Liver (tissue), 9 donors: ENCODE data around the gene ADAMTS16. TPM values are rescaled to one million over a fixed set of nuclear protein-coding genes. Genes with fewer than 3 reads are reported as not detected.

Experiments used
- DNase-seq: peaks from one replicate; pipeline ENCODE4 v3.0.0-alpha.2; 2017; ENCODE audit warnings: low spot score
- H3K27ac ChIP-seq, 2 donors: one replicate each; pipeline ENCODE4 v1.7.0; 2013; ENCODE audit warnings: inconsistent platforms in 2 of 2, low read length in 2 of 2, control low read depth in 1 of 2, low read depth in 1 of 2, mild to moderate bottlenecking in 1 of 2
- H3K27me3 ChIP-seq, 4 donors: one replicate each; pipeline versions ENCODE4 v1.6.1 to v1.7.0; 2013; ENCODE audit warnings: low read length in 3 of 4, inconsistent platforms in 1 of 4, mild to moderate bottlenecking in 1 of 4, moderate library complexity in 1 of 4; ENCODE audit not compliant: control insufficient read depth in 4 of 4, insufficient read depth in 4 of 4
- H3K36me3 ChIP-seq, 4 donors: one replicate each; pipeline versions ENCODE4 v1.6.1 to v1.7.0; 2013; ENCODE audit warnings: low read length in 3 of 4, mild to moderate bottlenecking in 3 of 4, low read depth in 1 of 4, moderate library complexity in 1 of 4; ENCODE audit not compliant: control insufficient read depth in 4 of 4, insufficient read depth in 3 of 4
- H3K4me1 ChIP-seq, 4 donors: one replicate each; pipeline versions ENCODE4 v1.6.1 to v1.7.0; 2013; ENCODE audit warnings: low read length in 3 of 4, mild to moderate bottlenecking in 3 of 4, moderate library complexity in 1 of 4; ENCODE audit not compliant: control insufficient read depth in 4 of 4, insufficient read depth in 4 of 4
- H3K4me3 ChIP-seq, 3 donors: one replicate each; pipeline versions ENCODE4 v1.6.1 to v1.7.0; 2013; ENCODE audit warnings: low read length in 3 of 3, control low read depth in 1 of 3, low read depth in 1 of 3, mild to moderate bottlenecking in 1 of 3
- H3K9ac ChIP-seq, 2 donors: one replicate each; pipeline ENCODE4 v1.7.0; 2013; ENCODE audit warnings: low read length in 2 of 2, mild to moderate bottlenecking in 2 of 2, moderate library complexity in 2 of 2, control low read depth in 1 of 2, low read depth in 1 of 2
- H3K9me3 ChIP-seq, 4 donors: one replicate each; pipeline versions ENCODE4 v1.6.1 to v1.7.0; 2013; ENCODE audit warnings: low read length in 3 of 4; ENCODE audit not compliant: control insufficient read depth in 4 of 4
- CTCF ChIP-seq: fragments of 150-350 bp; IDR thresholded peaks from 2 replicates; pipeline ENCODE4 v1.5.1; 2017; ENCODE audit warnings: improper control_type of control experiment, low read depth, low read length; ENCODE audit not compliant: missing input control
- EGR1 ChIP-seq, 2 donors: IDR thresholded peaks; 2 replicates each; pipeline ENCODE4 v1.6.1; 2016 to 2018; ENCODE audit warnings: antibody characterized with exemption in 2 of 2, low read depth in 2 of 2
- GABPA ChIP-seq, 2 donors: IDR thresholded peaks in 1 of 2; conservative IDR thresholded peaks in 1 of 2; 2 replicates each; pipeline ENCODE4 v1.6.1; 2016; ENCODE audit warnings: antibody characterized with exemption in 2 of 2, mild to moderate bottlenecking in 1 of 2, moderate library complexity in 1 of 2
- HNF4G ChIP-seq: IDR thresholded peaks from 2 replicates; pipeline ENCODE4 v1.6.1; 2016; ENCODE audit warnings: antibody characterized with exemption
- JUND ChIP-seq, 2 donors: IDR thresholded peaks; 2 replicates each; pipeline ENCODE4 v1.6.1; 2016; ENCODE audit warnings: antibody characterized with exemption in 2 of 2
- MAX ChIP-seq: IDR thresholded peaks from 2 replicates; pipeline ENCODE4 v1.6.1; 2016; ENCODE audit warnings: antibody characterized with exemption
- NR2F2 ChIP-seq: IDR thresholded peaks from 2 replicates; pipeline ENCODE4 v1.6.1; 2016; ENCODE audit warnings: antibody characterized with exemption
- RAD21 ChIP-seq, 2 donors: IDR thresholded peaks; 2 replicates each; pipeline ENCODE4 v1.6.1; 2016; ENCODE audit warnings: antibody characterized with exemption in 2 of 2, mild to moderate bottlenecking in 2 of 2
- RXRA ChIP-seq, 2 donors: IDR thresholded peaks; 2 replicates each; pipeline ENCODE4 v1.6.1; 2017 to 2018; ENCODE audit warnings: antibody characterized with exemption in 2 of 2, mild to moderate bottlenecking in 1 of 2
- TAF1 ChIP-seq: conservative IDR thresholded peaks from 2 replicates; pipeline ENCODE4 v1.6.1; 2016; ENCODE audit warnings: antibody characterized with exemption, mild to moderate bottlenecking
- YY1 ChIP-seq: IDR thresholded peaks from 2 replicates; pipeline ENCODE4 v1.6.1; 2016; ENCODE audit warnings: antibody characterized with exemption, mild to moderate bottlenecking
- WGBS: extraction: QIAGEN DNeasy Blood & Tissue Kit; methylation state at CpG from one replicate; pipeline ENCODE4 v1.1.7; 2013; 5-methylcytosine and 5-hydroxymethylcytosine counted together
- polyA plus RNA-seq, 2 donors: library from polyadenylated mRNA; stranded (reverse) in 1 of 2; unstranded in 1 of 2; fragments of 200-250 nt in 1 of 2; fragments of >200 nt in 1 of 2; fragmentation: Nextera tagmentation in 1 of 2; extraction: Ambion mirVana in 1 of 2; gene quantifications; one replicate each; pipeline versions ENCODE4 v1.2.1 to v1.2.3, GENCODE V29; 2013 to 2015
- total RNA-seq, 2 donors: library from RNA; depleted of rRNA; stranded (reverse); fragments of >200 nt; gene quantifications; one replicate each; pipeline ENCODE4 v1.2.3, GENCODE V29; 2014
- donor health status: healthy.
- donor health status: healthy.
- donor health status: healthy.
- donor health status: healthy.
- donor health status: healthy.

Gene ADAMTS16
- total and polyA plus RNA-seq, 4 donors, result under 0.01 to 0.84 TPM; not detected in 2

DNA sequence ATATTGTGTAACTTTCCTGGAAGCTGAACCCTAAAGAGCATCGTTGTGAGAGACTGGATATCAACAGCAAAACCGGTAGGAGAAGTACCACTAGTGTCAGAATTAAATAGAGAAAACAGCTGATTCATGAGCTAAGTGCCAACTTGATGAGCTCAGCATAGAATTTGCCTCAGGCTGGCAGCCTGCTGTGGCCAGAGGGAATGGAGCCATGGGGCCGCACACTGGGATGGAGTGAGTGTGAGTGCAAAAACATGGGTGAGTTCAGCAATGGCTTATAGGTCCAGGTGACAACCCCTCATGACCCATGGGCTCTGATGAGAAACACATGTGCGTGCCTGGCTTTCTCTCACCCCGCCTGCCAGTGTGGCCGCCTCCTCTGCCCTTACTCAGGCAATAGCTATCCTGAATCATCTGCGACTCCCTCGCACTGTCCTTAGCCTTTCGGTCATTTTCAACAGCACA is 25.4 kb downstream of the ADAMTS16 start:
- Histone ChIP-seq H3K27ac (no peak overlapping the region), H3K4me3 (no peak overlapping the region), H3K9me3 (no peaks in the 10 kb centered on the region), H3K36me3 (no peaks in the 10 kb centered on the region), H3K4me1 (no peaks in the 10 kb centered on the region), H3K9ac (no peak overlapping the region), H3K27me3 (no peaks in the 10 kb centered on the region)
- 86% methylated on average over 9 of the region's 9 CpGs for WGBS
- no peak for DNase-seq
- TF ChIP-seq HNF4G (no peak), RAD21 (IDR thresholded peaks at IDR 0.05) (no peak), GABPA (IDR thresholded peaks at IDR 0.05 in 1 of 2, conservative IDR thresholded peaks at IDR 0.05 in 1 of 2) (no peak), RXRA (IDR thresholded peaks at IDR 0.05) (no peak), JUND (IDR thresholded peaks at IDR 0.05) (no peak), EGR1 (IDR thresholded peaks at IDR 0.05; ENCODE audit: low read depth in 2 of 2) (no peak)

DNA sequence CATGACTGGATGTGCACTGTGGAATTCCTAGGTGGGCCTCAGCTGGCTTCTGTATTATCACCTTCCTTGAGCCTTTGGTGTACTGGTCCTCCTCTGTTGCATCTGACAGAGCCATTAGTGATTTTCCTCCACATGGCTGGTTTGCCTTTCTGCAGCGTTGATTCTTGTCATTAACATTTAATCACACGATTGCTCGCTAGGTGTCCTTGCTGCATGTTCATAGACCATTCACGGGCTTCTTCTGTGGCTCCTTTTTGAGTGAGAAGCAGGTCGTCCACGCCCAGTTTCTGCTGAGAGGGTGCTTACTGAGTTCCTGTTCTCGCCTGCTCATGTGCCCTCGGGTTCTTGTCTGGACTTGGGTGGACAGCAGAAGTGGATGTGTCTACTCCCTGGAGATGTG is 29.3 kb downstream of the ADAMTS16 start:
- TF ChIP-seq NR2F2 (no peak), TAF1 (no peak), JUND (IDR thresholded peaks at IDR 0.05) (no peak), GABPA (IDR thresholded peaks at IDR 0.05 in 1 of 2, conservative IDR thresholded peaks at IDR 0.05 in 1 of 2) (no peak), HNF4G (no peak), EGR1 (IDR thresholded peaks at IDR 0.05; ENCODE audit: low read depth in 2 of 2) (no peak), CTCF (no peak), YY1 (no peak), MAX (no peak)
- Histone ChIP-seq H3K4me1 (no peaks in the 10 kb centered on the region), H3K27me3 (no peaks in the 10 kb centered on the region), H3K27ac (no peak overlapping the region), H3K36me3 (no peaks in the 10 kb centered on the region), H3K9me3 (no peaks in the 10 kb centered on the region), H3K4me3 (no peak overlapping the region), H3K9ac (no peak overlapping the region)
- 91% methylated on average over 8 of the region's 8 CpGs for WGBS
- no peak for DNase-seq

DNA sequence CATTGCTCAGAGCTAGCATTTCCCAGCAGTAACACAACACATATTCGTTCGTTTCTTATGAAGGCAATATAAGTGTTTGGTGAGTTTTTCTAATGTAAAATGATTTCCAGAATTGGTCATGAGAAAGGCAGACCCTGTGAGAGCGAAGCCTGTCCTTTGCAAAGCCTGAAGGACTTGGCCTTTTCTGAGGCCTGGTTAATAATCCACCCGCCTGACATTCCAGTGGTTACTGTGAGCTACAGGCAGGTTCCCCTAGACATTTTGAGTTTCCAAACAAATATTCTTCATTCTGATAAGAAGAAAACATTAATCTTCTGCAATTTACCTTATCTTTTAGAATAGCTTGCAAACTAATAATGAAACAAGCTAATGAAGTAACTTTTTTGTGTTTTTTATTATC is 38.0 kb downstream of the ADAMTS16 start:
- Histone ChIP-seq H3K27me3 (no peaks in the 10 kb centered on the region), H3K4me3 (no peak overlapping the region), H3K27ac (no peak overlapping the region), H3K4me1 (peaks cover 0 to 9% (median 3%) of the 10 kb centered on the region in 4 donors), H3K9me3 (no peaks in the 10 kb centered on the region), H3K36me3 (no peaks in the 10 kb centered on the region), H3K9ac (no peak overlapping the region)
- no peak for TF ChIP-seq MAX
- TF ChIP-seq CTCF, result no peak
- no peak for TF ChIP-seq EGR1 (IDR thresholded peaks at IDR 0.05; ENCODE audit: low read depth in 2 of 2)
- no peak for DNase-seq
- WGBS, result 31% methylated on average over 4 of the region's 4 CpGs
